ENCODE measurements around the gene AK5.

DNA sequence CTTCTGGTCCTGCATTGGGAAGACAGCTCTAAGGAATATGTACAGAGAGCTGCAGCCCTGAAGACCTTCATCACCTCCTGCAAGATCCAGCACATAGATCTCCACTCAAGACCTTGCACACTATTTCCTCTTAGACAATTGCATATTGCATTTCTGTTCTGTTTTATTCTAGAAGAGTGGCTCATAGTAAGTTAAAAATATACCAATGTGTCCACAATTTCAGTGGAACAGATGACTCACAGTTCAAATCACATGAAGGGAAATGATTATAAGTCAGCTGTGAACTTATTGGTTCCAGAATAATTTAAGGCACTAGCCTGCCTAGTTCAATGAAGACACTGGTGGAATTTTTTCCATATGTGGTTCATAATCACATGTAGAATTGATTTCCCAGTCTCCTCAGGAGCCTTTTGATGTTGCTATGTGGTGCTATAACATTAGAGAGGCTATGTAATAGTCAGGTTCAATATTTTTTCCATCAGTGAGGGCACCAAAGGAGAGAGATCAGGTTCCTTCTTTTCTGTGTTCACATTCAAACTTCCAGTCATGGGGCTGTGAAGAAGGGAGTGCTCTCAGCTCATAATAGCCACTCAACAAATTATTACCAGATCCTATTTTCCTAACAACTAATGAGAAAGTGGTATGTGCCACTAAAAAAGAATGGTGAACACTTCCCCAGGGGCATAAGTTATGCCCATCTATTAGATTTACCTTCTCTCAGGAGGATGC is 9.8 kb upstream of the AK5 start:
- TF ChIP-seq, protein P1, sequence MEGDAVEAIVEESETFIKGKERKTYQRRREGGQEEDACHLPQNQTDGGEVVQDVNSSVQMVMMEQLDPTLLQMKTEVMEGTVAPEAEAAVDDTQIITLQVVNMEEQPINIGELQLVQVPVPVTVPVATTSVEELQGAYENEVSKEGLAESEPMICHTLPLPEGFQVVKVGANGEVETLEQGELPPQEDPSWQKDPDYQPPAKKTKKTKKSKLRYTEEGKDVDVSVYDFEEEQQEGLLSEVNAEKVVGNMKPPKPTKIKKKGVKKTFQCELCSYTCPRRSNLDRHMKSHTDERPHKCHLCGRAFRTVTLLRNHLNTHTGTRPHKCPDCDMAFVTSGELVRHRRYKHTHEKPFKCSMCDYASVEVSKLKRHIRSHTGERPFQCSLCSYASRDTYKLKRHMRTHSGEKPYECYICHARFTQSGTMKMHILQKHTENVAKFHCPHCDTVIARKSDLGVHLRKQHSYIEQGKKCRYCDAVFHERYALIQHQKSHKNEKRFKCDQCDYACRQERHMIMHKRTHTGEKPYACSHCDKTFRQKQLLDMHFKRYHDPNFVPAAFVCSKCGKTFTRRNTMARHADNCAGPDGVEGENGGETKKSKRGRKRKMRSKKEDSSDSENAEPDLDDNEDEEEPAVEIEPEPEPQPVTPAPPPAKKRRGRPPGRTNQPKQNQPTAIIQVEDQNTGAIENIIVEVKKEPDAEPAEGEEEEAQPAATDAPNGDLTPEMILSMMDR (IDR thresholded peaks at IDR 0.05; ENCODE audit: insufficient read depth, low read length, poor library complexity, severe bottlenecking): no peak
- TF ChIP-seq EZH2phosphoT487 (conservative IDR thresholded peaks at IDR 0.05; ENCODE audit: low read length): no peak
